GM23248 (cell line): ENCODE results near the gene FAM221A. TPM values are rescaled to one million over a fixed set of nuclear protein-coding genes. Genes with fewer than 3 reads are reported as not detected.

Source experiments
- DNase-seq: peaks from one replicate; pipeline ENCODE4 v3.0.0-alpha.2; 2015
- H2AFZ ChIP-seq: fragments of 200-600 bp; sonication (generic); 2 replicates; pipeline ENCODE4 v1.6.1; 2016; ENCODE audit warnings: antibody characterized with exemption
- H3F3A ChIP-seq: fragments of 200-600 bp; sonication (generic); 2 replicates; pipeline ENCODE4 v1.6.1; 2016; ENCODE audit warnings: mild to moderate bottlenecking, antibody characterized with exemption, mixed run types; ENCODE audit not compliant: insufficient read depth
- H3K27ac ChIP-seq: fragments of 200-600 bp; sonication (generic); 2 replicates; pipeline ENCODE4 v1.5.1; 2016; ENCODE audit warnings: mild to moderate bottlenecking
- H3K27me3 ChIP-seq: fragments of 200-600 bp; sonication (generic); replicated peaks from 2 replicates; pipeline ENCODE4 v1.6.1; 2016; ENCODE audit warnings: mild to moderate bottlenecking; ENCODE audit not compliant: insufficient read depth
- H3K36me3 ChIP-seq: fragments of 200-600 bp; sonication (generic); 2 replicates; pipeline ENCODE4 v1.6.1; 2016; ENCODE audit warnings: low read depth, mild to moderate bottlenecking
- H3K4me1 ChIP-seq: fragments of 200-600 bp; sonication (generic); 2 replicates; pipeline ENCODE4 v1.6.1; 2016; ENCODE audit warnings: mild to moderate bottlenecking; ENCODE audit not compliant: insufficient read depth
- H3K4me2 ChIP-seq: fragments of 200-600 bp; sonication (generic); one replicate; pipeline ENCODE4 v1.6.1; 2016; ENCODE audit warnings: mild to moderate bottlenecking; ENCODE audit not compliant: unreplicated experiment
- H3K4me3 ChIP-seq: fragments of 200-600 bp; sonication (generic); 2 replicates; pipeline ENCODE4 v1.5.1; 2016; ENCODE audit warnings: mild to moderate bottlenecking
- H3K79me2 ChIP-seq: fragments of 200-600 bp; sonication (generic); 2 replicates; pipeline ENCODE4 v1.6.1; 2016; ENCODE audit warnings: mild to moderate bottlenecking; ENCODE audit not compliant: insufficient read depth
- H3K9ac ChIP-seq: fragments of 200-600 bp; sonication (generic); 2 replicates; pipeline ENCODE4 v1.6.1; 2016; ENCODE audit warnings: mild to moderate bottlenecking
- H3K9me2 ChIP-seq: fragments of 200-600 bp; sonication (generic); 2 replicates; pipeline ENCODE4 v1.6.1; 2016; ENCODE audit warnings: mixed run types, mild to moderate bottlenecking, moderate library complexity; ENCODE audit not compliant: insufficient read depth
- H3K9me3 ChIP-seq: fragments of 200-600 bp; sonication (generic); one replicate; pipeline ENCODE4 v1.6.1; 2017; ENCODE audit warnings: low read depth
- H4K20me1 ChIP-seq: fragments of 200-600 bp; sonication (generic); 2 replicates; pipeline ENCODE4 v1.6.0; 2016; ENCODE audit not compliant: insufficient read depth
- EZH2 ChIP-seq: fragments of 200-600 bp; sonication (generic); IDR thresholded peaks from 2 replicates; pipeline ENCODE4 v1.6.1; 2018; ENCODE audit warnings: antibody characterized with exemption, mild to moderate bottlenecking; ENCODE audit not compliant: insufficient read depth, poor library complexity, severe bottlenecking
- EZH2phosphoT487 ChIP-seq: fragments of 200-600 bp; sonication (generic); IDR thresholded peaks from 2 replicates; pipeline ENCODE4 v1.6.1; 2018; ENCODE audit warnings: antibody characterized with exemption, moderate library complexity, mild to moderate bottlenecking, low read depth; ENCODE audit not compliant: insufficient read depth
- WGBS, 2 experiments: methylation state at CpG; one replicate each; pipeline ENCODE4 v1.1.6; 2015 to 2017; ENCODE audit warnings: low lambda C conversion rate in 2 of 2, low coverage in 1 of 2; ENCODE audit errors: missing lambda C conversion rate in 2 of 2; 5-methylcytosine and 5-hydroxymethylcytosine counted together
- in situ Hi-C: fragments of 300-500 bp; cut with MboI; formaldehyde crosslinking; loops from 2 replicates; pipeline ENCODE4 v1.15.0; 2020
- polyA plus RNA-seq: library from polyadenylated mRNA; unstranded; fragments of >200 nt; fragmentation: Nextera tagmentation; extraction: Ambion mirVana; gene quantifications from 2 replicates; pipeline ENCODE4 v1.2.1, GENCODE V29; 2016
- total RNA-seq: library from RNA; depleted of rRNA; stranded (reverse); fragments of >200 nt; shearing (Covaris generic); gene quantifications from 2 replicates; pipeline ENCODE4 v1.2.3, GENCODE V29; 2014

FAM221A gene
- total and polyA plus RNA-seq, 2 experiments from 2014 or later: 0.43 to 0.60 TPM

GRCh38 chr7:23710000-23710399 lies 30.0 kb downstream of the FAM221A start, which contains the start of gene STK31:
Gene STK31, plus strand, starts transcription at chr7:23710219. Its CDS starts 67 bp downstream, at chr7:23710286.
- WGBS, 2 experiments: 77% methylated on average over 32 to 33 of the region's 33 CpGs
- Histone ChIP-seq H4K20me1 (no peaks in the 10 kb centered on the region), H3K9ac (no peak within 1 kb of the TSS), H3K9me3 (no peaks in the 10 kb centered on the region), H3K9me2 (no peaks in the 10 kb centered on the region), H3K27ac (no peak within 1 kb of the TSS), H3K4me1 (peaks cover 18% of the 10 kb centered on the region), H3K36me3 (no peaks in the 10 kb centered on the region), H3K79me2 (no peaks in the 10 kb centered on the region), H3K4me3 (no peak within 1 kb of the TSS), H3F3A (peaks cover 10% of the 10 kb centered on the region; the same call in 1 of the 2 replicates), H3K27me3 (no peaks in the 10 kb centered on the region), H3K4me2 (no peak within 1 kb of the TSS), H2AFZ (no peak within 1 kb of the TSS)
- in situ Hi-C loops: loop anchor here (5.0 kb wide), 1 partner anchor 138 kb away; no protein-coding TSS in a partner anchor
- TF ChIP-seq EZH2 (no peak), EZH2phosphoT487 (no peak)
- DNase-seq: no peak

GRCh38 chr7:23712368-23713284 lies 32.6 kb downstream of the FAM221A start:
- no peak overlapping the region for H2AFZ ChIP-seq
- no peak overlapping the region for H3K9ac ChIP-seq
- H3K4me1 ChIP-seq: peaks cover 18% of the 10 kb centered on the region
- no peaks in the 10 kb centered on the region for H3K36me3 ChIP-seq
- no peaks in the 10 kb centered on the region for H3K9me3 ChIP-seq
- in situ Hi-C loops: loop anchor here (5.0 kb wide), 1 partner anchor 140 kb away; no protein-coding TSS in a partner anchor
- no peaks in the 10 kb centered on the region for H3K79me2 ChIP-seq
- peaks cover 10% of the 10 kb centered on the region; the same call in 1 of the 2 replicates for H3F3A ChIP-seq
- no peaks in the 10 kb centered on the region for H3K9me2 ChIP-seq
- 45 to 48% methylated on average over 8 of the region's 8 CpGs for WGBS, 2 experiments
- no peaks in the 10 kb centered on the region for H3K27me3 ChIP-seq
- no peaks in the 10 kb centered on the region for H4K20me1 ChIP-seq
- H3K4me3 ChIP-seq: no peak overlapping the region
- no peak overlapping the region for H3K27ac ChIP-seq
- peak; percentile 84 for DNase-seq
- peak overlapping the region; percentile 69 for H3K4me2 ChIP-seq
- TF ChIP-seq EZH2: no peak
- TF ChIP-seq EZH2phosphoT487: no peak

- 0 out of 2 replicates have a peak overlapping the region, but pooled peaks have one; percentile 13 for H3K9ac ChIP-seq
- H4K20me1 ChIP-seq: no peaks in the 10 kb centered on the region
- H3K27ac ChIP-seq: peak overlapping the region; percentile 57
- no peak overlapping the region for H2AFZ ChIP-seq
- H3F3A ChIP-seq: peaks cover 10% of the 10 kb centered on the region; the same call in 1 of the 2 replicates
- peak; percentile 88 for DNase-seq
- H3K4me3 ChIP-seq: peak overlapping the region; percentile 41; the same call in 1 of the 2 replicates
- H3K4me2 ChIP-seq: peak overlapping the region; percentile 69
- 41 to 46% methylated on average over 6 of the region's 6 CpGs for WGBS, 2 experiments
- no peaks in the 10 kb centered on the region for H3K36me3 ChIP-seq
- no peaks in the 10 kb centered on the region for H3K79me2 ChIP-seq
- H3K4me1 ChIP-seq: peaks cover 18% of the 10 kb centered on the region
- H3K9me2 ChIP-seq: no peaks in the 10 kb centered on the region
- H3K27me3 ChIP-seq: no peaks in the 10 kb centered on the region
- no peaks in the 10 kb centered on the region for H3K9me3 ChIP-seq
- in situ Hi-C loops: loop anchor here (5.0 kb wide), 1 partner anchor 141 kb away; no protein-coding TSS in a partner anchor
- TF ChIP-seq EZH2phosphoT487 (no peak), EZH2 (no peak)
These were observed 33.5 kb downstream of the FAM221A start for GRCh38 chr7:23713285-23714149.

- H3K4me3 ChIP-seq: no peak overlapping the region
- H3K79me2 ChIP-seq: no peaks in the 10 kb centered on the region
- no peak overlapping the region for H3K27ac ChIP-seq
- no peaks in the 10 kb centered on the region for H3K27me3 ChIP-seq
- H3K36me3 ChIP-seq: no peaks in the 10 kb centered on the region
- in situ Hi-C loops: loop anchor here (5.0 kb wide), 1 partner anchor 142 kb away; no protein-coding TSS in a partner anchor
- peaks cover 10% of the 10 kb centered on the region; the same call in 1 of the 2 replicates for H3F3A ChIP-seq
- no peak overlapping the region for H3K4me2 ChIP-seq
- TF ChIP-seq EZH2phosphoT487 (no peak), EZH2 (no peak)
- no peaks in the 10 kb centered on the region for H3K9me2 ChIP-seq
- H3K4me1 ChIP-seq: peaks cover 18% of the 10 kb centered on the region
- H4K20me1 ChIP-seq: no peaks in the 10 kb centered on the region
- WGBS, 2 experiments: 11 to 13% methylated on average over 2 of the region's 2 CpGs
- H2AFZ ChIP-seq: no peak overlapping the region
- no peaks in the 10 kb centered on the region for H3K9me3 ChIP-seq
- no peak overlapping the region for H3K9ac ChIP-seq
- DNase-seq: no peak
These were observed 34.1 kb downstream of the FAM221A start for GRCh38 chr7:23714150-23714464.
